Activated CD8-positive, alpha-beta memory T cell treated with anti-CD3 and anti-CD28 coated beads, Interleukin-2, amount 50 U/mL, for 24 hours (primary cell): Measurements from ENCODE around the gene SLC2A1.
"Not testable (repeated sequence)": the region's sequence is repeated elsewhere in the genome, so short reads cannot be mapped to it uniquely, and the experiment has no call there.

Experiments used
- DNase-seq: peaks from one replicate; pipeline ENCODE4 v3.0.0-alpha.2; 2020; ENCODE audit errors: extremely low read depth

The SLC2A1 gene

DNA sequence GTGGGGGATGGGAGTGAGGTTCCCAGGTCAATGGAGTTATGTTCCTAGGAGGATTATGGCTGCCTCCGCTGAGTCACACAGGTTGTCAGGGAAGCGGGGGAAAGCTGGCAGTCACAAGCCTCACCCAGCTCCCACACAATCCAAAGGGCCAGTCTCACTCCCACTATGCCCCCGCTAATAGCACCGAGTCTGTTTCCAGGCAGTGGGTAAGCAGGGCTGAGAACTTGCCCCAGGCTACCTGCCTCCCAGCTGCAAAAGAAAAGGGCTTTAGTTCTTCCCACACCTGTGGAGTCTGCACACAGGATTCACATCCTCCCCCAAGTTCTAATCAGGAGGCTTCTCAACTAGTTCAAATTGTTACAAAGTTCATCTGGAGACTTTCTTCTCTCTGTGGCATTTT is 58.7 kb downstream of the SLC2A1 start:
- DNase-seq = not testable (repeated sequence)

DNA sequence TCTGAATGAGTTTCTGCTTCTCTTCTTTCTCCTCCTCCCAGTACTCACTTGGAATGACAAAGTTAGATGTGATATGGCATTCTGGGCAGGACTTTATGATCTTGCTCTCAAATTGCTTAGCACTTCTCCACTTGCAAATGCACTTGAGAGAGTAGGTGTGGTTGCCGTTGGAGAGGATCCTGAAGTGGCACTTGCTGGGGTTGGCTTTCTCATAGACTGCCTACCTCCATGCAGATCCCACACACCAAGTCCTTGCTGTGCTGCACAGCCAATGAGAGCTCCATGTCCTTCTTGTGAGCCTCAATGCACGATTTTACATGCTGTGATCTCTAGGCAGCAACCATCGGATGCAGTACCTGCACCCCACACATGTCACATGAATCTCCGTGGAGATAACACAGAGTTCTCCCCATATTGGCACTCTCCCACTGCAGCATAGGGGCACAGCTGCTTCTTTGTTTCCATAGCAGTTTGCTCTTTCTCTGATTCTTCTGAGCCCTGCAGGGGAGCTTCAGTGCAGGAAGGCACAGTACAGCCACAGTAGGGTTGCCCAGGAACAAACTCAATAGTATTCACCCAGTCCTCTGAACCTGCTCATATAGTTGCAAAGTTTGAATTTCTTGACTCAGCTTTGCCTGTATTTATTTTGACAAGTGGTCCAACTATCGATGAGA is 67.1 kb downstream of the SLC2A1 start:
- no peak for DNase-seq

DNA sequence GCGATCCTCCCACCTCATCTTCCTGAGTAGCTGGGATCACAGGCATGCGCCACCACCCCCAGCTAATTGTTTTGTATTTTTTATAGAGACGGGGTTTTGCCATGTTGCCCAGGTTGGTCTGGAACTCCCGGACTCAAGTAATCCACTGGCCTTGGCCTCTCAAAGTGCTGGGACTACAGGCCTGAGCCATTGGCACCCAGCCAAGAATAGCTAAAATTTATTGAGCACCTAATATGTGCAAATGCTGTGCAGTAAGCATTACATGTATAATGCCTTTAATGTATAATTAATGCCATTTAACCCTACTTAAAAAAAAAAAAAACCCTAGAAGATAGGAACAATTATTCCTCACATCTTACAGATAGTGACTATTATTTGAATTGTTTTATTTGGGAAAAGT is 69.4 kb downstream of the SLC2A1 start:
- no peak for DNase-seq

DNA sequence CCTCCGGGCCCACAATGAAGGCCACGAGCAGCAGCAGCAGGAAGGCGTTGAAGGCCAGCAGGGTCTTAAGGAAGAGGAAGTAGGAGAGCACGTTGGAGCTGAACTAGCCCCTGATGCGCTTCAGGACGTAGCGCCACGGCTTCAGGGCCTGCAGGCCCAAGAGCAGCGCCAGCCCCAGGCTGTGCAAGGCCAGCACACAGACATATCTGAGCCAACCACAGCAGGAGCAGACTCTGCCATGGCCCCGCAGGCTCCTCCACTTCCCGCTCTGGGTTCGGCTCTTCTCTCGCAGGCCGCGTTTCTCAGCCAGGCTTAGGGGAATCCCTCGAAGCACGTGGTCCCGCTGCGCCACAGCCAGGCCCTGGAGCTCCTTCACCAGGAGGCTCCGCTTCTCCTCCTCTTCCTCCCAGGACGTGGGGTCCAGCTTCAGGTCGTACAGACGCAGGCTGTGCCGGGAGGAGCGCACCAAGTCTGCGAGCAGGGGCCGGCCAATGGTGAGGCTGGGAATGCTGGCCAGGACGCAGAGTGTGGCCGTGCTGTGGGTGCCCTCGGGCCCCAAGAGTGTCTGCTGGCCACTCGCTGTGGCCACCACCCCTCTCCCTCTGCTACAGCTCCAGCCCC is 70.5 kb downstream of the SLC2A1 start:
- no peak for DNase-seq

DNA sequence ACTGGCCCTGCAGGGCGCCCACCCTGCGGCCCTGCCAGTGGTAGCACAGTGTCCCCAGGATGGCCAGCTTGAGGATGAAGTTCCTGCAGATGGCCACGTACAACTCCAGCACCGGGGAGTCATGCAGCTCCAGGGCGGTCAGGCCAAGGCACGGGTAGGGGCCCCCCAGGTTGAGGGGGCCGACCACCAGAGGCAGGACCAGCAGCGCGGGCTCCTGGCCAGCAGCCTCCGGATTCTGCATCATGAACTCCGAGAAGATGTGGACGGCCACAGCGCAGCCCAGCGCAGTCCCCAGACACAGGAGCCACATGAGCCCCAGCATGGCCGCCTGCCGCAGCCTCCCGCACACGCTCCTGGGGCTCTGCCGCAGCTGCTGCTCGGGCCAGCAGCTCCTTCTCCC is 71.3 kb downstream of the SLC2A1 start:
- DNase-seq = no peak

DNA sequence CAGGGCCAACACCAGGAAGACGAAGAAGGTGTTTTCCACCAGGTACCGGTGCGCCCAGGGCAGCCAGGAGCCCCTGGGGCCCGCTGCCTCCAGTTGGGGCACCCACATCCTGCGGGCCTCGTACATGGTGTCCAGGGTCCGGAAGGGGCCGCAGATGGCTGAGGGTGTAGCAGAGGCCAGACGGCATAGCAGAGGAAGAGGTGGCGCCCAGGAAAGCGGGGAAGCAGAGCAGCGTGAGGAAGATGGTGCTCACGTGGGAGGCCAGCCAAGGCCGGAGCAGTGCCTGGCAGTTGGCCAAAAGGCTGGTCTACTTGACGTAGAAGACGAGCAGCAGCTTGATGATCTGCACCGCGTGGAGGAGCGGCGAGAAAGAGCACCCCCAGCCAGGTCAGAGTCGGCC is 71.9 kb downstream of the SLC2A1 start:
- no peak for DNase-seq

DNA sequence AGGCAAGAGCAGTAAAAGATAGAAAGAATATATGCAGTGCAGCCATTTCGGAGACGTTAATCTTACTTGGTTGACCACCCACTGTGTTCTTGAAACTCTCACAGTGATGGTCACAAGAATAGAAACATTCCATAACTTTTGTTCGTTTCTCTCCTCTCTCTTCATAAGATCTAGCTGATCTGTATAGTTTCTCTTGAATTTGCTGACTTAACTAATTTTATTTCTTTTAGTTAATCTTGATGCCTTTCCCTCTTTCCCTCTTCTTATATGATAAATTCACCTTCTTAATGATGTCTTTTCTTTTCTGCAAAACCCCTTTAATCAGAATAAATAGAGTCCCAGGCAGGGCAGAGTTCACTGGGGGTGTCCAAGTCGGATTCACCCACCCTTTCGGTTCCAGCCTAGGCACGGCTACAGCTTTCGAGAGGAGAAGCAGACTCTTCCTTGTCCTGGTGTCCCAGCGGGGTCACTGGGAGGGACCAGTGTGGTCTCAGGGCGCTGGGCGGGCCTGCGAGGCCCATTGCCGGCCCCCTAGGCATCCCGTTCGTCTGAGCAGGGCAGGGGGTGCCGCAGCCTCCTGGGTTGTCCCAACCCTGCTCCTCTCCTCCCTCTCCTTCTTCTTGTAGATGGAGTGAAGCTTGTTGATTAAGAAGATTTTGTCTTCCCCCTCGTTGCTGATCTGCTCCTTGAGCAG is 72.5 kb downstream of the SLC2A1 start:
- DNase-seq = no peak

DNA sequence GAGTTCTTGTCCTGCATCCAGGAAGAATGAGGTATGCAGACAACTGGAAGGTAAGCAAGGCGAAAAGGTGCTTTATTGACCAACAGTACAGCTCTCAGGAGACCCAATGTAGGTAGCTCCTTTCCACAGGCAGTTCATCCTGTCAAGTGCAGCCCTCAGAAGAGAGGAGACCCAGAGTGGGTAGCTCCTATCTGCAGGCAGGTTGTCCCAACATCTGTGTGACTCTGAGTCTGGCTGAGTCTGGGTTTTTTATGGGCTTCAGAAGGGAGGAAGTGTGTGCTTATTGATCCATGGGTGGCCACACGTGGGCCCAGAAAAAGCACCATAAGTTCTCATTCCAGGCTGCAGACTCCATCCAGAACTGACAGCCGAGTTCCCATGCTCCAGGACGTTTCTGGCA is 78.3 kb downstream of the SLC2A1 start:
- no peak for DNase-seq

DNA sequence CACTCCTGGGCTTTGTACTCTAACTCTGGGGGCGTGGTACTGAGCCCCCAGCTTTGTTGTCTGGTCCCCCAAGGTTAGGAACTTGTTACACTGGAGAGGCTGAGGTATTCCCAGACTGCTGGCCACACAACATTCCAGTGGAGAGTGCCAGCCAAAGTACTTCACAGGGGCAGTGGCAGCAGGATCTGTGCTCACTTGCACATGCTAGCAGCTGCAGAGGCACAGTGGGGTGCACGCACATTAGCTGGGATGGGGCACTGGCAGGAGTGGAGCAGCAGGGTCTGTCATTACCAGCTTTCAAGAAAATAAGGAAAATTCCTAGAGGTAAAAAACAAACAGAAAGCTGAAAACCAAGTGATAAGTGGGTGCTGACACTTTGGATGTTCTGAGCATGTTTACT is 81.3 kb downstream of the SLC2A1 start:
- DNase-seq = no peak

DNA sequence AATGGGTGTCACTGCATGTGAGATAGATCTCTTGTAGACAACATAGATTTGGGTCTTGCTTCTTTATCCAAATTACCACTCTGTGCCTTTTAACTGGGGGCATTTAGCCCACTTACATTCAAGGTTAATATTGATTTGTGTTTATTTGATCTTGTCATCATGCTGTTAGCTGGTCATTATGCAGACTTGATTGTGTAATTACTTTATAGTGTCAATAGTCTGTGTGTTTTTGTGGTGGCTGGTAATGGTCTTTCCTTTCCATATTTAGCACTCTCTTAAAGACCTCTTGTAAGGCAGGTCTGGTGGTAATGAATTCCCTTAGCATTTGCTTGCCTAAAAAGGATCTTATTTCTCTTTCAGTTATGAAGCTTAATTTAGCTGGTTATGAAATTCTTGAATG is 82.7 kb downstream of the SLC2A1 start:
- DNase-seq = no peak
